ENCODE data around the gene OSTM1.

OSTM1 gene

DNA sequence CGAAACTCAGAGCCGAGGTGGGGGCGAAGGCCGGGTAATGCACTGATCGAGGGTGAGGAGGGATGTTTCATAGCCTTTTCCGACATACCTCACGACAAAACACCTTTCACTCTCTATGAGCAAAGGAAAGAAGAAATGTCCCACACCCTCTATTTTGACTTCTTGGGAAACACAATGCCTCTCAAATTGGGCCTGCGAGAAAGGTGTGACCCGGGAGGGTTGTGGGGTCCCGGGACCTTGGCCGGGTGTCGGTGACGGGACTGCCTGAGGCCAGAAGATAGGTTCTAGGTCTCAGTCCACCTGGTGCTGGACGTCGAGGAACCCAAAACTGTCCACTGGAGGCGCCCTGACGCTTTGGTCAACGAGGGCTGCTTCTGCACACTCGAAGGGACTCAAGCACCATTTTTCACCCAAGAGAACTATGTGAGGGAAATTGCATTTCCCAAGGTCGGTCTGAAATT lies 41.1 kb upstream of the OSTM1 start:
- Histone ChIP-seq H3K27me3 (ENCODE audit: control insufficient read depth, insufficient read depth, low read length) (peaks cover 83% of the 10 kb centered on the region), H3K4me3 (ENCODE audit: low read length) (peak overlapping the region; percentile 73), H3K9me3 (replicated peaks; ENCODE audit: low read length) (no peaks in the 10 kb centered on the region), H3K36me3 (ENCODE audit: insufficient read depth, low read length) (no peaks in the 10 kb centered on the region), H3K4me2 (ENCODE audit: low read length) (peak overlapping the region; percentile 97), H3K4me1 (ENCODE audit: control insufficient read depth, insufficient read depth, low read length) (peaks cover 25% of the 10 kb centered on the region), H3K9ac (ENCODE audit: low read depth, low read length) (no peak overlapping the region)

DNA sequence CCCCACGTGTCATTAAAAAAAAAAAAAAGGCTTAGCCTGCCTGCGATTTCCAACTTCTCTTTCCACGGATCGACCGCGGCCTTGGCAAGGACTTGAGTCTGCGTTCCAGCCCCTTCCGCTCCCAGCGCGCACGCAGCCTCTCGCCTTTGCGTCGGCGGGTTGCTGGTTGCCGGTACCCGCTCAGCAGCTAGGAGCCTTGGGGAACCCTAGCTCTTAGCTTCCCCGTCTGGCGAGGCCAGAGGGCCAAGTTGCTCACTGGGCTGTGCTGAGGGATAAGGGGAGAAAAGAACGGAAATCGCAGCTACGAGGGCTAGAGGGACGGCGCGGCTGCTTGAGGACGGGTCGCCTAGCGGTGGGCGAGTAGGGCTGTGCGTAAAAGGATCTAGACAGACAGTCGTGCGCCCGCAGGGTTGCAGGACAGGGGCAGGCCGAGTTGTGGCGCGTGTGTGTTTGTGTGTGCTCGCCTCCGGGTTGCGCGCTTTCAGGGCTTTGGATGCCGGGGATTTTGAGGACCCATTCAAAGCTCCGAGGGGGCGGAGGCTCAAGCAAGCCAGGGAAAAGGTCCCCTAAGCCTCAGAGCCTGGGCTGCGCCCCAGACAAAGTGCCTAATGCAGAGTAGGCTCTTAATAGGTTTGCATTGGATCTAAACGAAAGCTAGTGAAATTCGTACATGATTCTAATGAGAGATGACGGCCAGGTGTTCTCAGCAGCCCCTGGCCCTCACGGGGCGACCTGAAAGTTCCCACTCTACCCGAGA lies 40.5 kb upstream of the OSTM1 start:
- Histone ChIP-seq H3K27me3 (ENCODE audit: control insufficient read depth, insufficient read depth, low read length) (peaks cover 86% of the 10 kb centered on the region), H3K4me1 (ENCODE audit: control insufficient read depth, insufficient read depth, low read length) (peaks cover 25% of the 10 kb centered on the region), H3K9ac (ENCODE audit: low read depth, low read length) (no peak overlapping the region), H3K9me3 (replicated peaks; ENCODE audit: low read length) (no peaks in the 10 kb centered on the region), H3K4me3 (ENCODE audit: low read length) (peak overlapping the region; percentile 73), H3K4me2 (ENCODE audit: low read length) (peak overlapping the region; percentile 97), H3K36me3 (ENCODE audit: insufficient read depth, low read length) (no peaks in the 10 kb centered on the region)

DNA sequence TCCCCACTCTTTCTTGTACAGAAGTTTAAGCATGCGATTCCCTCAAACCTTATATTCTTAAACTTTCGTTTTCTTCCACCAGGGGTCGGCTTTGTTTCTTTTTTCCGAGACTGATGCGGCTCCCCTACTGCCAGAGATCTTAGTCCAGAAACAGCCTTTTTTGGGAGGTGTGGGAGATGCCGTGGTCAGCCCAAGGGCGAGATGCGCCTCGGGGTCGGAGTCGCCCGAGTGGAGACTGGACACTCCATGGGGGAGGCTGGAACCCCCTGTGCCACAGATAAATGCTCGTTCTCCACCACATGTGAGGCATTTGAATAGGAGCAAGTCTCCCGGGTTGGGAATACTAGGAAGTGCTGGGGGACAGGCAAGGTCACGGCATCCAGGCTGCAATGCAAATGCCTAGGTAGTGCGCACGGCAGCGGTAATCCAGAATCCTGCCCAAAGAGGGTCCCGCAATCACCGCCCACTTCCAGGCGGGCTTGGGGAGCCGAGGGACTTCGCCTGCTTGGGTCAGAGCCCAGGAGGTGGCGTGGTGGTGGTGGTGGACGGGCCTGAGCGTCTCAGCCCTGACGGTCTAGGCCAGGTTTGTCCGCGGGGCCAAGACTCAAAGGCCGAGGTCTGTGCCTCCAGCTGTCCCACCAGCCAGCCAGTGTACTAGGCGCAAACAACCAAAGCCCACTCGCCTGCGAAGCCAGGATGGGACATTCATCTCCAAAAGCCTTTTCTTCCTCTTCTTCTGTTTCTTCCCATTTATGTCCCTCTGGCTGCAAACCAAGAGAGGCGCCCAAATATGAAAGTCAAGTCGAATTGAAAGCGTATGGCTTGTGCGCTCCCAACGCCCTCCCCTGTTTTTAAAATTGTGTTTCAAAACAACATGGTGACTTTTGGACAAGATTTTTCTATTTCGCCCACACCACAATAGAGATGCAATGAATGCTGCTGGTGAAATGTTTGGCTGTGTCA lies 39.3 kb upstream of the OSTM1 start:
- peaks cover 81% of the 10 kb centered on the region for H3K27me3 ChIP-seq (ENCODE audit: control insufficient read depth, insufficient read depth, low read length)
- no peak overlapping the region for H3K9ac ChIP-seq (ENCODE audit: low read depth, low read length)
- peak overlapping the region; percentile 55 for H3K4me3 ChIP-seq (ENCODE audit: low read length)
- H3K36me3 ChIP-seq (ENCODE audit: insufficient read depth, low read length), result no peaks in the 10 kb centered on the region
- H3K4me1 ChIP-seq (ENCODE audit: control insufficient read depth, insufficient read depth, low read length), result peaks cover 22% of the 10 kb centered on the region
- H3K4me2 ChIP-seq (ENCODE audit: low read length), result peak overlapping the region; percentile 78
- H3K9me3 ChIP-seq (replicated peaks; ENCODE audit: low read length), result no peaks in the 10 kb centered on the region

DNA sequence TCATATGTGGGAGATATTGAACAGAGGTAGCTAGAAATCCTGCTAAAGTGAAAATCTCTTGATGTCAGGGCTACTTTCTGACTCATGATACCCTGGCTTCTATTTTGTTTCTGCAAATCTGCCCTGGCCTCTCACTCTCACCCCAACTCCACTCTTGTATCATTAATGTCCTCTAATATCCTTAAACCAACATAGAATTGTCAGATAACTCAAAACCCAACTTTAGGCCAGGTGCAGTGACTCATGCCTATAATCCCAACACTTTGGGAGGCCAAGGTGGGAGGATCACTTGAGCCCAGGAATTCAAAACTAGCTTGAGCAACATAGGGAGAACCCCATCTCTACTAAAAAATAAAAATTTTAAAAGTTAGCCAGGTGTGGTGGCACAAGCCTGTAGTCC lies 33.8 kb upstream of the OSTM1 start:
- peaks cover 33% of the 10 kb centered on the region for H3K27me3 ChIP-seq (ENCODE audit: control insufficient read depth, insufficient read depth, low read length)
- H3K9me3 ChIP-seq (replicated peaks; ENCODE audit: low read length), result no peaks in the 10 kb centered on the region
- H3K36me3 ChIP-seq (ENCODE audit: insufficient read depth, low read length), result no peaks in the 10 kb centered on the region
- no peaks in the 10 kb centered on the region for H3K4me1 ChIP-seq (ENCODE audit: control insufficient read depth, insufficient read depth, low read length)
- no peak overlapping the region for H3K4me2 ChIP-seq (ENCODE audit: low read length)
- H3K9ac ChIP-seq (ENCODE audit: low read depth, low read length), result no peak overlapping the region
- no peak overlapping the region for H3K4me3 ChIP-seq (ENCODE audit: low read length)

DNA sequence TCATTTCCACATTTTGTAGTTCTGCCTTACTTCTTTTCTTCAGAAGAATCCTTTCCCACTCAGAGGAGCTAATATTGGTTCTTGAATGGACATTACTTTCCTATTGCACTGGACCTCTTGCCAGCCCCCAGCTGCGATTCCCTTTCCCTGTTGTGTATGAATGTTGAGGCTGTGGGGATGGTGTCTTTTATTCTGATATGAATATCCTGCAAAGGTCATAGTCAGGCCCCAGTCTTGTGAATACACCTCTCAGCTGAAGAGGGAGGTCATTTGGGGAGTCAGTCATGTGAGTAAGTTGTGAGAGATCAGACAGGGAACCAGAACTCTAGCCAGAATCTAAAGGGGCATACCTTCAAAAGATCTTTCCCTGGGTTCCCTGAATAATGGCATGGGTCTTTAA lies 32.6 kb upstream of the OSTM1 start:
- H3K4me1 ChIP-seq (ENCODE audit: control insufficient read depth, insufficient read depth, low read length), result no peaks in the 10 kb centered on the region
- H3K4me2 ChIP-seq (ENCODE audit: low read length), result no peak overlapping the region
- peaks cover 21% of the 10 kb centered on the region for H3K27me3 ChIP-seq (ENCODE audit: control insufficient read depth, insufficient read depth, low read length)
- no peaks in the 10 kb centered on the region for H3K9me3 ChIP-seq (replicated peaks; ENCODE audit: low read length)
- H3K4me3 ChIP-seq (ENCODE audit: low read length), result no peak overlapping the region
- no peaks in the 10 kb centered on the region for H3K36me3 ChIP-seq (ENCODE audit: insufficient read depth, low read length)
- H3K9ac ChIP-seq (ENCODE audit: low read depth, low read length), result no peak overlapping the region

DNA sequence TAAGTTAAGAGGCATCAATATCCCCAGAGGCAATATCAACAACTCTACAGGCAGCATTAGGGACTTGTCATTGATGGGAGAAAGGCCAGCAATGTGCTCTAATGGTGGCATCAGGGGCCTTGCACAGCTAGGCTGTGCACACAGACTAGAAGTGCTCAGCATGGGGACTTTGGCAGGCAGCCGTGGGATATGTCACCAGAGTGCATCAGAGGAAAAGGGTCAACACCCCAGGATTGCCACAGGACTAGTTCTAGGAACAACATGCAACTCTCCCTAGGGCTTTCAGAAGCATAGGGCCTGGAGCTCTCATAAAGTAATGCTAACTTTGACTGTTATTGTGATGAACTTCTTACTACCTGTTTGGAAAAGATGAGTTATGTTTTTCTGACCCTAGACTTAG lies 32.2 kb upstream of the OSTM1 start:
- H3K27me3 ChIP-seq (ENCODE audit: control insufficient read depth, insufficient read depth, low read length), result peaks cover 17% of the 10 kb centered on the region
- no peak overlapping the region for H3K4me2 ChIP-seq (ENCODE audit: low read length)
- H3K36me3 ChIP-seq (ENCODE audit: insufficient read depth, low read length), result no peaks in the 10 kb centered on the region
- no peaks in the 10 kb centered on the region for H3K4me1 ChIP-seq (ENCODE audit: control insufficient read depth, insufficient read depth, low read length)
- no peak overlapping the region for H3K9ac ChIP-seq (ENCODE audit: low read depth, low read length)
- no peak overlapping the region for H3K4me3 ChIP-seq (ENCODE audit: low read length)
- no peaks in the 10 kb centered on the region for H3K9me3 ChIP-seq (replicated peaks; ENCODE audit: low read length)

DNA sequence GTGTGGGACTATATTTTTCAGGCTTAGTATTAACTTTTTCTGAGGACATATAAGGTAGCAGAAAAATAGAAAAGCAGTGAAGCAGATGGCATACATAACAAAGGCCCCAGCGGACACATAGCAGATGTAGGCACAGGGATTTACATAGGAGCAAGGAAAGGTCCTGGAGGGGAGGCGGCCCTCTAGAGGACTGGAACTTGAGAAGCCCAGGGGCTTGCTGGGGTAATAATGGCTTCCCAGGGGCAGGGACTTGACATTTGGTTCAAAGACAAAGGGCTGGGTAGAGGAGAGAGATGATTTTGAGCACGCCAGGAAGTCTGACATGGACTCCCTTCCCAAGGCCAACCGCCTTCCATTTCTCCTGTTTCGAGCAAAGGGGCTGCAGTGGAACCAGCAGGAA lies 31.7 kb upstream of the OSTM1 start:
- Histone ChIP-seq H3K27me3 (ENCODE audit: control insufficient read depth, insufficient read depth, low read length) (peaks cover 16% of the 10 kb centered on the region), H3K9me3 (replicated peaks; ENCODE audit: low read length) (no peaks in the 10 kb centered on the region), H3K4me2 (ENCODE audit: low read length) (no peak overlapping the region), H3K36me3 (ENCODE audit: insufficient read depth, low read length) (no peaks in the 10 kb centered on the region), H3K9ac (ENCODE audit: low read depth, low read length) (no peak overlapping the region), H3K4me3 (ENCODE audit: low read length) (no peak overlapping the region), H3K4me1 (ENCODE audit: control insufficient read depth, insufficient read depth, low read length) (no peaks in the 10 kb centered on the region)

DNA sequence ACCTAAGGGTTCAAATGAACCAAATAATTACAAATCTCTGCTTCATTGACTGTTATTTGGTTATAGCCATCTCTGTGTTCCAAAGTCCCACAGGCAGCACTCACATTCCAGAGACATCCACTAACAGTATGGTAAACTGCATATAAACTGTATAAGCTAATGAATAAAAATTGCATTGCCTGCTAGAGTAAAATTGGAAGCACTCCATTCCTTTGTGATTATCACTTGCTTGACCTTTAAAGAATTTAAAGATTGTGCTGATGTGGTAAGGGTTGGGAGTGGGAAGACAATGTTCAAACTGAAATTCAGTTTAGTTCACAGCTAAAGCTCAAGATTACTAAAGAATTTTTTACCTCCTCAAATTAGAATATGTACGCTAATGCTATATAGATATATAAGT lies 31.0 kb upstream of the OSTM1 start:
- Histone ChIP-seq H3K36me3 (ENCODE audit: insufficient read depth, low read length) (no peaks in the 10 kb centered on the region), H3K4me3 (ENCODE audit: low read length) (no peak overlapping the region)

DNA sequence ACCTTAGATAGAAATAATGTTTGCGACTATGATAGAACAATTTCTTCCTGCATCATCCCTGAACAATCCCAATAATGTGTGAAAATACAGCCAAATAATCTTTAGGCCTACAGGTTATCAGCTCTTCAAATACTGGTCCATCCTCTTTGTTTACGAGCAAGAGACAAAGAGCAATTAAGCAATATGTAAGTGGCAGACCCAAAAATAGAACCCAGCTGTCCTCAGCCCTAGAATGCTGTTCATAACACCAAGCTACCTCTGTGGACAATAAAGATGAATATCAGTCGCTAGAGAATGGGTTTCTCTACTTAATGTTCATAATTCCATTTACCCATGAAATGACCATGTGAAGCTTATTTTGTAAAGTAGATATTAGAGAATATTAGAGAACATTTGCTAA lies 28.4 kb upstream of the OSTM1 start:
- H3K36me3 ChIP-seq (ENCODE audit: insufficient read depth, low read length), result no peaks in the 10 kb centered on the region

More for the DNA sequence above, 31.0 kb upstream of the OSTM1 start:
- Histone ChIP-seq H3K4me1 (ENCODE audit: control insufficient read depth, insufficient read depth, low read length) (no peaks in the 10 kb centered on the region), H3K9me3 (replicated peaks; ENCODE audit: low read length) (no peaks in the 10 kb centered on the region), H3K27me3 (ENCODE audit: control insufficient read depth, insufficient read depth, low read length) (peaks cover 14% of the 10 kb centered on the region), H3K9ac (ENCODE audit: low read depth, low read length) (no peak overlapping the region), H3K4me2 (ENCODE audit: low read length) (no peak overlapping the region)

DNA sequence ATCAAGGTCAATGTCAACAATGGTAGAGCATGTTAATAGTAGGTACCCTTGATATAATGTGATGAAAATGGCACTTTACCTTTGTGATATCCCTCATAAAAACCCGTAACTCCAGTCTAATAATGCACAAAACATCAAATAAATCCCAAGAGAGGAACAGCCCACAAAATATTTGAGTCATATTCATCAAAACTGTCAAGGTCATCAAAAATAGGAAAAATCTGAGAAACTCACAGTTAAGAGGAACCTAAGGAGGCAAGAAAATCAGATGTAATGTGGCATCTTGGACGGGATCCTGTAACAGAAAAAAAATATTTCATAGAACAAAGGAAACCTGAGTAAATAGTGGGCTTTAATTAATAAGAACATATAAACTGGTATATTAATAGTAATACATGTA lies 25.5 kb upstream of the OSTM1 start:
- no peak overlapping the region for H3K4me3 ChIP-seq (ENCODE audit: low read length)
- peaks cover 12% of the 10 kb centered on the region for H3K27me3 ChIP-seq (ENCODE audit: control insufficient read depth, insufficient read depth, low read length)
- H3K9me3 ChIP-seq (replicated peaks; ENCODE audit: low read length), result no peaks in the 10 kb centered on the region
- H3K9ac ChIP-seq (ENCODE audit: low read depth, low read length), result no peak overlapping the region
- no peaks in the 10 kb centered on the region for H3K4me1 ChIP-seq (ENCODE audit: control insufficient read depth, insufficient read depth, low read length)
- no peak overlapping the region for H3K4me2 ChIP-seq (ENCODE audit: low read length)
- no peaks in the 10 kb centered on the region for H3K36me3 ChIP-seq (ENCODE audit: insufficient read depth, low read length)

More for the DNA sequence above, 28.4 kb upstream of the OSTM1 start:
- H3K9ac ChIP-seq (ENCODE audit: low read depth, low read length), result no peak overlapping the region
- no peaks in the 10 kb centered on the region for H3K4me1 ChIP-seq (ENCODE audit: control insufficient read depth, insufficient read depth, low read length)
- H3K27me3 ChIP-seq (ENCODE audit: control insufficient read depth, insufficient read depth, low read length), result peaks cover 12% of the 10 kb centered on the region
- H3K4me2 ChIP-seq (ENCODE audit: low read length), result no peak overlapping the region
- no peaks in the 10 kb centered on the region for H3K9me3 ChIP-seq (replicated peaks; ENCODE audit: low read length)
- H3K4me3 ChIP-seq (ENCODE audit: low read length), result no peak overlapping the region

DNA sequence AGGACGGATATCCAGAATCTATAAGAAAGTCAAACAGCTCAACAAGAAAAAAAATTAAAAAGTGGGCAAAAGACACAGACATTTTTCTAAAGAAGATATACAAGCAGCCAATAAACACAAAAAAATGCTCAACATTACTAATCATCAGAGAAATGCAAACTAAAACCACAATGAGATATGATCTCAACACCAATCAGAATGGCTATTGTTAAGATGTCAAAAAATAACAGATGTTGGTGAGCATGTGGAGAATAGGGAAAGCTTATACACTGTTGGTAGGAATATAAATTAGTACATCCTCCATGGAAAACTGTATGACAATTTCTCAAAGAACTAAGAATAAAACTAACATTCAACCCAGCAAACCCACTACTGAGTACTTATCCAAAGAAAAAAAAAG lies 23.3 kb upstream of the OSTM1 start:
- peaks cover 12% of the 10 kb centered on the region for H3K27me3 ChIP-seq (ENCODE audit: control insufficient read depth, insufficient read depth, low read length)
- no peak overlapping the region for H3K4me2 ChIP-seq (ENCODE audit: low read length)
- H3K9me3 ChIP-seq (replicated peaks; ENCODE audit: low read length), result no peaks in the 10 kb centered on the region
- no peak overlapping the region for H3K9ac ChIP-seq (ENCODE audit: low read depth, low read length)
- H3K4me1 ChIP-seq (ENCODE audit: control insufficient read depth, insufficient read depth, low read length), result no peaks in the 10 kb centered on the region
- no peak overlapping the region for H3K4me3 ChIP-seq (ENCODE audit: low read length)
- H3K36me3 ChIP-seq (ENCODE audit: insufficient read depth, low read length), result no peaks in the 10 kb centered on the region

All from skeletal muscle satellite cell (primary cell).